SK-N-SH treated with all-trans-retinoic acid at 6 μM for 48 hours (cell line): ENCODE results near the gene LMCD1.
A peak's percentile ranks its signal among the peaks of the same experiment; 100 is the strongest.

ENCODE experiments used
- ATAC-seq: fragments of 200-7000 bp; cut with Tn5 transposase; 3 replicates; pipeline ENCODE4 v1.9.1; 2020; ENCODE audit warnings: mild to moderate bottlenecking, moderate library complexity
- ARNTL ChIP-seq: fragments of 450-650 bp; formaldehyde crosslinking; IDR thresholded peaks from 2 replicates; pipeline ENCODE4 v1.5.0; 2020; ENCODE audit warnings: low read depth, mild to moderate bottlenecking, moderate library complexity, borderline replicate concordance
- BACH2 ChIP-seq: fragments of 250-450 bp; sonication (Bioruptor Pico); IDR thresholded peaks from 2 replicates; pipeline ENCODE4 v1.9.0; 2021; ENCODE audit warnings: mild to moderate bottlenecking, borderline replicate concordance
- CSDC2 ChIP-seq: fragments of 250-450 bp; sonication (Bioruptor Pico); IDR thresholded peaks from 2 replicates; pipeline ENCODE4 v1.5.0; 2020; ENCODE audit warnings: mild to moderate bottlenecking, moderate library complexity
- ESRRG ChIP-seq: fragments of 250-450 bp; sonication (Bioruptor Pico); IDR thresholded peaks from 2 replicates; pipeline ENCODE4 v1.6.1; 2021; ENCODE audit warnings: mild to moderate bottlenecking
- OSR1 ChIP-seq: fragments of 250-450 bp; sonication (Bioruptor Pico); IDR thresholded peaks from 2 replicates; pipeline ENCODE4 v1.8.0; 2022; ENCODE audit warnings: moderate library complexity, mild to moderate bottlenecking, inconsistent platforms
- PATZ1 ChIP-seq: fragments of 250-450 bp; sonication (Bioruptor Pico); IDR thresholded peaks from 2 replicates; pipeline ENCODE4 v1.8.0; 2020; ENCODE audit warnings: mild to moderate bottlenecking, moderate library complexity, borderline replicate concordance
- POU6F1 ChIP-seq: fragments of 250-450 bp; sonication (Bioruptor Pico); IDR thresholded peaks from 2 replicates; pipeline ENCODE4 v1.8.0; 2021; ENCODE audit warnings: low read depth, mild to moderate bottlenecking, moderate library complexity, borderline replicate concordance
- PPARA ChIP-seq: fragments of 250-450 bp; sonication (Bioruptor Pico); IDR thresholded peaks from 2 replicates; pipeline ENCODE4 v1.5.0; 2020; ENCODE audit warnings: mild to moderate bottlenecking, borderline replicate concordance
- RARB ChIP-seq: fragments of 250-450 bp; sonication (Bioruptor Pico); IDR thresholded peaks from 2 replicates; pipeline ENCODE4 v1.8.0; 2021; ENCODE audit warnings: mild to moderate bottlenecking, moderate library complexity
- SNAI2 ChIP-seq: fragments of 250-450 bp; sonication (Bioruptor Pico); IDR thresholded peaks from 2 replicates; pipeline ENCODE4 v1.5.0; 2020; ENCODE audit warnings: mild to moderate bottlenecking, moderate library complexity
- TCF4 ChIP-seq: fragments of 250-450 bp; sonication (Bioruptor Pico); IDR thresholded peaks from 2 replicates; pipeline ENCODE4 v1.8.0; 2021; ENCODE audit warnings: mild to moderate bottlenecking, moderate library complexity, borderline replicate concordance
- TOX ChIP-seq: fragments of 250-450 bp; sonication (Bioruptor Pico); IDR thresholded peaks from 2 replicates; pipeline ENCODE4 v1.8.0; 2021; ENCODE audit warnings: mild to moderate bottlenecking, moderate library complexity, borderline replicate concordance
- TSHZ2 ChIP-seq: fragments of 250-450 bp; sonication (Bioruptor Pico); IDR thresholded peaks from 2 replicates; pipeline ENCODE4 v1.5.0; 2020; ENCODE audit warnings: mild to moderate bottlenecking, moderate library complexity
- ZC3H10 ChIP-seq: fragments of 250-450 bp; sonication (Bioruptor Pico); IDR thresholded peaks from 2 replicates; pipeline ENCODE4 v1.5.1; 2021; ENCODE audit warnings: mild to moderate bottlenecking, moderate library complexity
- ZFP3 ChIP-seq: fragments of 250-450 bp; sonication (Bioruptor Pico); IDR thresholded peaks from 2 replicates; pipeline ENCODE4 v1.5.0; 2020; ENCODE audit warnings: mild to moderate bottlenecking, moderate library complexity
- ZFP30 ChIP-seq: fragments of 450-650 bp; formaldehyde crosslinking; IDR thresholded peaks from 2 replicates; pipeline ENCODE4 v1.5.0; 2022; ENCODE audit warnings: mild to moderate bottlenecking, moderate library complexity
- ZNF565 ChIP-seq: fragments of 450-650 bp; formaldehyde crosslinking; conservative IDR thresholded peaks from 2 replicates; pipeline ENCODE4 v1.5.0; 2020; ENCODE audit warnings: low read depth, mild to moderate bottlenecking, moderate library complexity
- ZNF70 ChIP-seq: fragments of 450-650 bp; formaldehyde crosslinking; IDR thresholded peaks from 2 replicates; pipeline ENCODE4 v1.5.0; 2020; ENCODE audit warnings: mild to moderate bottlenecking, moderate library complexity
- ZNF8 ChIP-seq: fragments of 450-650 bp; formaldehyde crosslinking; IDR thresholded peaks from 2 replicates; pipeline ENCODE4 v1.5.0; 2020; ENCODE audit warnings: mild to moderate bottlenecking, moderate library complexity

Gene LMCD1

GRCh38 chr3:8452112-8452511 lies 49.5 kb upstream of the LMCD1 start:
- no peak for TF ChIP-seq PATZ1
- TF ChIP-seq TSHZ2 (CRISPR knock-in tag): no peak
- TF ChIP-seq BACH2 (CRISPR knock-in tag): no peak
- TF ChIP-seq ARNTL: no peak
- no peak for TF ChIP-seq ZNF565 (CRISPR knock-in tag)
- no peak for TF ChIP-seq CSDC2
- no peak for TF ChIP-seq ZFP3 (CRISPR knock-in tag)
- peak; percentile 45 for ATAC-seq

- ATAC-seq: no peak
- no peak for TF ChIP-seq TOX (CRISPR knock-in tag)
- no peak for TF ChIP-seq ZNF70 (CRISPR knock-in tag)
- no peak for TF ChIP-seq OSR1 (CRISPR knock-in tag)
- no peak for TF ChIP-seq SNAI2 (CRISPR knock-in tag)
- no peak for TF ChIP-seq TSHZ2 (CRISPR knock-in tag)
- no peak for TF ChIP-seq ARNTL
- no peak for TF ChIP-seq ZFP30 (CRISPR knock-in tag)
- no peak for TF ChIP-seq ESRRG (CRISPR knock-in tag)
- TF ChIP-seq POU6F1 (CRISPR knock-in tag): no peak
- TF ChIP-seq CSDC2: no peak
- no peak for TF ChIP-seq BACH2 (CRISPR knock-in tag)
- no peak for TF ChIP-seq TCF4 (CRISPR knock-in tag)
- TF ChIP-seq RARB: no peak
- no peak for TF ChIP-seq ZNF565 (CRISPR knock-in tag)
- TF ChIP-seq ZC3H10 (CRISPR knock-in tag): no peak
These were observed 48.5 kb upstream of the LMCD1 start for GRCh38 chr3:8453153-8453552.

GRCh38 chr3:8455526-8456411 lies 45.9 kb upstream of the LMCD1 start:
- no peak for TF ChIP-seq TCF4 (CRISPR knock-in tag)
- no peak for TF ChIP-seq ZNF8 (CRISPR knock-in tag)
- no peak; the same call in 2 of the 3 replicates for ATAC-seq

GRCh38 chr3:8456412-8456811 lies 45.2 kb upstream of the LMCD1 start:
- no peak for ATAC-seq
- TF ChIP-seq PPARA (CRISPR knock-in tag) (no peak), SNAI2 (CRISPR knock-in tag) (no peak), ZNF8 (CRISPR knock-in tag) (no peak), BACH2 (CRISPR knock-in tag) (no peak)
- TF ChIP-seq, all 23 proteins: peak for 0
